HCT116 (cell line): Measurements from ENCODE around the gene CDX1. TPM values are rescaled to one million over a fixed set of nuclear protein-coding genes. Genes with fewer than 3 reads are reported as not detected.

ENCODE experiments used
- ATAC-seq: fragments of 200-7000 bp; cut with Tn5 transposase; 2 replicates; pipeline ENCODE4 v1.9.1; 2020; ENCODE audit warnings: mild to moderate bottlenecking, moderate library complexity
- BruUV-seq: library from RNA; stranded (reverse); fragments of 400-500 nt; replicated peaks from 2 replicates; lab custom pipeline; 2021; lab: Mats Ljungman, UMichigan
- CTCF ChIA-PET: fragments of 300-600 bp; sonication (Branson Sonifier 250); formaldehyde crosslinking; loops from one replicate; lab custom pipeline; 2021; ENCODE audit warnings: antibody characterized with exemption; lab: Charles Lee
- POLR2A ChIA-PET: fragments of 300-600, 350-600 bp; sonication (Branson Sonifier 250); formaldehyde crosslinking; loops from one replicate; lab custom pipeline; 2021; ENCODE audit warnings: antibody characterized with exemption; lab: Charles Lee
- RAD21 ChIA-PET, 2 experiments: fragments of 300-600 bp; sonication (Branson Sonifier 250); formaldehyde crosslinking; loops; one replicate each; lab custom pipeline; 2023; ENCODE audit warnings: low total read pairs in 2 of 2; ENCODE audit not compliant: uncharacterized antibody in 2 of 2, unreplicated experiment in 2 of 2, low non-redundant PET in 1 of 2; lab: Charles Lee
- DNase-seq: peaks from one replicate; pipeline ENCODE4 v3.0.0-alpha.2; 2010; ENCODE audit warnings: low read depth, low spot score
- H2AFZ ChIP-seq: fragments of 200-600 bp; shearing (Covaris generic), sonication (generic); 2 replicates; pipeline ENCODE4 v1.6.1; 2017; ENCODE audit warnings: low read depth, mixed run types, mixed read lengths, antibody characterized with exemption, low read length; ENCODE audit not compliant: poor library complexity, severe bottlenecking
- H3K27ac ChIP-seq: 2 replicates; pipeline ENCODE4 v1.5.1; 2012; ENCODE audit warnings: low read depth, low read length
- H3K27me3 ChIP-seq: fragments of 200-600 bp; sonication (generic); 2 replicates; pipeline ENCODE4 v1.6.1; 2016; ENCODE audit warnings: mixed run types, low read length, mixed read lengths; ENCODE audit not compliant: insufficient read depth
- H3K36me3 ChIP-seq, 2 experiments: fragments of 200-500 bp in 1 of 2; fragments of 200-600 bp in 1 of 2; sonication (Bioruptor generic) in 1 of 2; sonication (generic) in 1 of 2; 2 replicates each; pipeline versions ENCODE4 v1.5.1 to v1.6.1; 2014 to 2016; ENCODE audit warnings: low read length in 2 of 2, inconsistent platforms in 1 of 2, mixed read lengths in 1 of 2, mixed run types in 1 of 2; ENCODE audit not compliant: insufficient read depth in 2 of 2, control insufficient read depth in 1 of 2
- H3K4me1 ChIP-seq, 2 experiments: fragments of 200-600 bp in 1 of 2; sonication (generic) in 1 of 2; 2 replicates each; pipeline versions ENCODE4 v1.5.1 to v1.6.1; 2012 to 2017; ENCODE audit warnings: low read length in 2 of 2, inconsistent platforms in 1 of 2, mild to moderate bottlenecking in 1 of 2, mixed read lengths in 1 of 2, mixed run types in 1 of 2, moderate library complexity in 1 of 2; ENCODE audit not compliant: insufficient read depth in 2 of 2, control insufficient read depth in 1 of 2
- H3K4me2 ChIP-seq: fragments of 200-600 bp; sonication (generic); 2 replicates; pipeline ENCODE4 v1.6.1; 2017; ENCODE audit warnings: mixed run types, low read length, mixed read lengths
- H3K4me3 ChIP-seq, 2 experiments: fragments of 200-600 bp in 1 of 2; sonication (generic) in 1 of 2; replicated peaks in 1 of 2; 2 replicates each; pipeline ENCODE4 v1.5.1; 2011 to 2016; ENCODE audit warnings: low read length in 2 of 2, control low read depth in 1 of 2, low read depth in 1 of 2, mild to moderate bottlenecking in 1 of 2, mixed read lengths in 1 of 2, mixed run types in 1 of 2
- H3K79me2 ChIP-seq: fragments of 200-600 bp; sonication (generic); 2 replicates; pipeline ENCODE4 v1.6.1; 2017; ENCODE audit warnings: mild to moderate bottlenecking, mixed run types, low read length, moderate library complexity, mixed read lengths; ENCODE audit not compliant: insufficient read depth
- H3K9ac ChIP-seq: fragments of 200-600 bp; sonication (generic); 2 replicates; pipeline ENCODE4 v1.6.1; 2016; ENCODE audit warnings: low read length, mixed read lengths
- H3K9me2 ChIP-seq: fragments of 200-600 bp; sonication (generic), shearing (Covaris generic); 2 replicates; pipeline ENCODE4 v1.6.1; 2017; ENCODE audit warnings: mixed run types, mild to moderate bottlenecking, moderate library complexity; ENCODE audit not compliant: insufficient read depth
- H3K9me3 ChIP-seq, 2 experiments: fragments of 200-500 bp in 1 of 2; fragments of 200-600 bp in 1 of 2; sonication (Bioruptor generic) in 1 of 2; sonication (generic) in 1 of 2; 2 replicates each; pipeline ENCODE4 v1.6.1; 2014 to 2017; ENCODE audit warnings: low read length in 2 of 2, mixed read lengths in 2 of 2, inconsistent platforms in 1 of 2, low read depth in 1 of 2, mild to moderate bottlenecking in 1 of 2, mixed run types in 1 of 2, moderate library complexity in 1 of 2; ENCODE audit not compliant: control insufficient read depth in 1 of 2, insufficient read depth in 1 of 2
- H4K20me1 ChIP-seq: fragments of 200-600 bp; sonication (generic), shearing (Covaris generic); 2 replicates; pipeline ENCODE4 v1.6.1; 2017; ENCODE audit warnings: mixed run types, mild to moderate bottlenecking, moderate library complexity; ENCODE audit not compliant: insufficient read depth
- ATF3 ChIP-seq: IDR thresholded peaks from 2 replicates; pipeline ENCODE4 v1.6.1; 2012
- CBX3 ChIP-seq: IDR thresholded peaks from 2 replicates; pipeline ENCODE4 v1.6.1; 2012; ENCODE audit warnings: low read depth
- CEBPB ChIP-seq: IDR thresholded peaks from 2 replicates; pipeline ENCODE4 v1.6.1; 2012; ENCODE audit warnings: low read depth
- EGR1 ChIP-seq: IDR thresholded peaks from 2 replicates; pipeline ENCODE4 v1.6.1; 2012; ENCODE audit warnings: low read depth
- ELF1 ChIP-seq: IDR thresholded peaks from 2 replicates; pipeline ENCODE4 v1.6.1; 2012; ENCODE audit warnings: low read depth, borderline replicate concordance
- EZH2 ChIP-seq: fragments of 200-600 bp; sonication (generic); IDR thresholded peaks from 2 replicates; pipeline ENCODE4 v1.6.1; 2017; ENCODE audit warnings: antibody characterized with exemption, mixed run types
- EZH2phosphoT487 ChIP-seq: fragments of 200-600 bp; IDR thresholded peaks from 2 replicates; pipeline ENCODE4 v1.6.1; 2018; ENCODE audit warnings: antibody characterized with exemption, borderline replicate concordance
- FOSL1 ChIP-seq: IDR thresholded peaks from 2 replicates; pipeline ENCODE4 v1.6.1; 2012; ENCODE audit warnings: low read depth
- JUND ChIP-seq: IDR thresholded peaks from 2 replicates; pipeline ENCODE4 v1.6.1; 2012
- RAD21 ChIP-seq: IDR thresholded peaks from 2 replicates; pipeline ENCODE4 v1.6.1; 2012; ENCODE audit warnings: low read depth, mild to moderate bottlenecking
- REST ChIP-seq: IDR thresholded peaks from 2 replicates; pipeline ENCODE4 v1.6.1; 2012; ENCODE audit warnings: low read depth
- SIN3A ChIP-seq: IDR thresholded peaks from 2 replicates; pipeline ENCODE4 v1.6.1; 2012; ENCODE audit warnings: low read depth
- SP1 ChIP-seq: IDR thresholded peaks from 2 replicates; pipeline ENCODE4 v1.6.1; 2012; ENCODE audit warnings: low read depth
- SRF ChIP-seq: IDR thresholded peaks from 2 replicates; pipeline ENCODE4 v1.6.1; 2012; ENCODE audit warnings: low read depth
- TCF7L2 ChIP-seq: IDR thresholded peaks from 2 replicates; pipeline ENCODE4 v1.7.0; 2011; ENCODE audit warnings: borderline replicate concordance, inconsistent platforms; ENCODE audit not compliant: insufficient read depth, insufficient read length; ENCODE audit errors: extremely low read depth
- YY1 ChIP-seq: IDR thresholded peaks from 2 replicates; pipeline ENCODE4 v1.6.1; 2011; ENCODE audit warnings: low read length, low read depth, moderate library complexity, mild to moderate bottlenecking; ENCODE audit not compliant: insufficient replicate concordance; ENCODE audit errors: extremely low read depth
- ZFX ChIP-seq: fragments of 450-650 bp; IDR thresholded peaks from 2 replicates; pipeline ENCODE4 v1.6.1; 2017
- intact Hi-C: fragments of 100-400 bp; cut with micrococcal nuclease; formaldehyde crosslinking; loops from 2 replicates; pipeline ENCODE4 v1.10.0; 2022
- total RNA-seq: library from RNA; stranded (reverse); gene quantifications from one replicate; pipeline ENCODE4 v1.2.1, GENCODE V29; 2021; ENCODE audit not compliant: unreplicated experiment
- TF ChIP-seq, protein P1 (sequence below): IDR thresholded peaks from 2 replicates; pipeline ENCODE4 v1.6.1; 2012
- TF ChIP-seq, protein P2 (sequence below), 3 experiments: fragments of 200-600 bp in 1 of 3; sonication (generic) in 1 of 3; IDR thresholded peaks in 2 of 3; conservative IDR thresholded peaks in 1 of 3; 2 replicates each; pipeline ENCODE4 v1.5.1; 2012 to 2017; ENCODE audit warnings: low read depth in 2 of 3, low read length in 2 of 3, antibody characterized with exemption in 1 of 3, borderline replicate concordance in 1 of 3, control low read depth in 1 of 3, mild to moderate bottlenecking in 1 of 3, mixed read lengths in 1 of 3, mixed run types in 1 of 3, moderate library complexity in 1 of 3; ENCODE audit not compliant: insufficient read depth in 1 of 3

CDX1 gene
- total RNA-seq, 1 experiment from 2014 or later, result not detected

GRCh38 chr5:150153483-150153882 is 13.1 kb upstream of the CDX1 start:
- POLR2A ChIA-PET, result no interaction called here
- H3K4me1 ChIP-seq, result no peaks in the 10 kb centered on the region; a peak in 1 of 4 replicates
- H2AFZ ChIP-seq, result no peak overlapping the region
- RAD21 ChIA-PET, result no interaction called here
- TF ChIP-seq FOSL1 (no peak), REST (no peak), ATF3 (no peak), TCF7L2 (no peak), YY1 (no peak), RAD21 (no peak), JUND (no peak), EZH2 (no peak), SIN3A (no peak), SP1 (no peak), CEBPB (no peak), ELF1 (no peak), EGR1 (no peak), CBX3 (no peak), SRF (no peak), ZFX (no peak), EZH2phosphoT487 (no peak)
- TF ChIP-seq, protein P1, sequence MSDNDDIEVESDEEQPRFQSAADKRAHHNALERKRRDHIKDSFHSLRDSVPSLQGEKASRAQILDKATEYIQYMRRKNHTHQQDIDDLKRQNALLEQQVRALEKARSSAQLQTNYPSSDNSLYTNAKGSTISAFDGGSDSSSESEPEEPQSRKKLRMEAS, result no peak
- TF ChIP-seq, protein P2, sequence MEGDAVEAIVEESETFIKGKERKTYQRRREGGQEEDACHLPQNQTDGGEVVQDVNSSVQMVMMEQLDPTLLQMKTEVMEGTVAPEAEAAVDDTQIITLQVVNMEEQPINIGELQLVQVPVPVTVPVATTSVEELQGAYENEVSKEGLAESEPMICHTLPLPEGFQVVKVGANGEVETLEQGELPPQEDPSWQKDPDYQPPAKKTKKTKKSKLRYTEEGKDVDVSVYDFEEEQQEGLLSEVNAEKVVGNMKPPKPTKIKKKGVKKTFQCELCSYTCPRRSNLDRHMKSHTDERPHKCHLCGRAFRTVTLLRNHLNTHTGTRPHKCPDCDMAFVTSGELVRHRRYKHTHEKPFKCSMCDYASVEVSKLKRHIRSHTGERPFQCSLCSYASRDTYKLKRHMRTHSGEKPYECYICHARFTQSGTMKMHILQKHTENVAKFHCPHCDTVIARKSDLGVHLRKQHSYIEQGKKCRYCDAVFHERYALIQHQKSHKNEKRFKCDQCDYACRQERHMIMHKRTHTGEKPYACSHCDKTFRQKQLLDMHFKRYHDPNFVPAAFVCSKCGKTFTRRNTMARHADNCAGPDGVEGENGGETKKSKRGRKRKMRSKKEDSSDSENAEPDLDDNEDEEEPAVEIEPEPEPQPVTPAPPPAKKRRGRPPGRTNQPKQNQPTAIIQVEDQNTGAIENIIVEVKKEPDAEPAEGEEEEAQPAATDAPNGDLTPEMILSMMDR (IDR thresholded peaks at IDR 0.05 in 2 of 3, conservative IDR thresholded peaks at IDR 0.05 in 1 of 3; ENCODE audit: borderline replicate concordance in 1 of 3, insufficient read depth in 1 of 3, low read depth in 2 of 3, low read length in 2 of 3), result no peak
- DNase-seq (no peak), ATAC-seq (no peak)
- H3K9me3 ChIP-seq, result no peaks in the 10 kb centered on the region
- H3K36me3 ChIP-seq, result no peaks in the 10 kb centered on the region
- no peaks in the 10 kb centered on the region for H4K20me1 ChIP-seq
- no peaks in the 10 kb centered on the region for H3K27me3 ChIP-seq
- H3K4me2 ChIP-seq, result no peak overlapping the region
- no peak overlapping the region for H3K27ac ChIP-seq
- CTCF ChIA-PET, result no interaction called here
- H3K9me2 ChIP-seq, result no peaks in the 10 kb centered on the region
- H3K9ac ChIP-seq, result no peak overlapping the region
- BruUV-seq, result no TSS peak
- H3K4me3 ChIP-seq, result no peak overlapping the region
- intact Hi-C loops, result no loop called here
- H3K79me2 ChIP-seq, result no peaks in the 10 kb centered on the region
